K562 (cell line): Measurements from ENCODE around the gene NONO. TPM values are rescaled to one million over a fixed set of nuclear protein-coding genes. Genes with fewer than 3 reads are reported as not detected.

Source experiments
- ATAC-seq: fragments of 200-7000 bp; cut with Tn5 transposase; 3 replicates; pipeline ENCODE4 v1.9.1; 2020; ENCODE audit warnings: moderate library complexity
- BruUV-seq: library from RNA; stranded (reverse); fragments of 400-500 nt; replicated peaks from 2 replicates; lab custom pipeline; 2021; lab: Mats Ljungman, UMichigan
- CTCF ChIA-PET: fragments of 300-600 bp; formaldehyde crosslinking; extraction: SDS; loops from one replicate; lab custom pipeline; 2021; ENCODE audit warnings: low intra/inter-chr PET ratio; lab: Yijun Ruan, JAX
- POLR2A ChIA-PET: fragments of 300-600, 350-650 bp; sonication (Branson Sonifier 250); formaldehyde crosslinking; extraction: SDS; loops from one replicate; lab custom pipeline; 2021; ENCODE audit warnings: antibody characterized with exemption, inconsistent platforms; lab: Yijun Ruan, JAX
- DNase-seq, 4 experiments: peaks; one replicate each; pipeline versions ENCODE4 v3.0.0 to v3.0.0-alpha.2; 2011 to 2018; ENCODE audit warnings: low spot score in 3 of 4, mixed read lengths in 3 of 4; ENCODE audit errors: extremely low read depth in 1 of 4
- FAIRE-seq: peaks from 2 replicates; lab custom pipeline; 2011; peaks lifted over from hg19 to GRCh38; lab: Jason Lieb, UNC
- H2AFZ ChIP-seq: 2 replicates; pipeline ENCODE4 v1.6.0; 2011; ENCODE audit warnings: low read depth, low read length, control low read depth, inconsistent platforms
- H3K27ac ChIP-seq: fragments of 200-600 bp; 3 replicates; pipeline ENCODE4 v1.8.0; 2011; ENCODE audit warnings: low read depth, mild to moderate bottlenecking, control low read depth, inconsistent platforms, low read length, moderate library complexity, mixed read lengths; ENCODE audit errors: extremely low read depth
- H3K27me3 ChIP-seq, 2 experiments: fragments of 300-600 bp in 1 of 2; 2 replicates in 1 of 2; 3 replicates in 1 of 2; pipeline versions ENCODE4 v1.6.0 to v1.8.0; 2011; ENCODE audit warnings: inconsistent platforms in 2 of 2, low read length in 2 of 2, mild to moderate bottlenecking in 1 of 2, mixed read lengths in 1 of 2, moderate library complexity in 1 of 2; ENCODE audit not compliant: control insufficient read depth in 2 of 2, insufficient read depth in 2 of 2
- H3K36me3 ChIP-seq: fragments of 300-600 bp; 3 replicates; pipeline ENCODE4 v1.8.0; 2011; ENCODE audit warnings: mild to moderate bottlenecking, low read length, inconsistent platforms; ENCODE audit not compliant: control insufficient read depth, insufficient read depth
- H3K4me1 ChIP-seq, 2 experiments: fragments of 200-600 bp in 1 of 2; replicated peaks in 1 of 2; 2 replicates in 1 of 2; 3 replicates in 1 of 2; pipeline versions ENCODE4 v1.5.1 to v1.8.0; 2011; ENCODE audit warnings: inconsistent platforms in 2 of 2, low read length in 2 of 2, mild to moderate bottlenecking in 1 of 2, mixed read lengths in 1 of 2, moderate library complexity in 1 of 2; ENCODE audit not compliant: control insufficient read depth in 2 of 2, insufficient read depth in 2 of 2
- H3K4me2 ChIP-seq: 2 replicates; pipeline ENCODE4 v1.6.1; 2011; ENCODE audit warnings: low read length, control low read depth, inconsistent platforms, mixed read lengths; ENCODE audit not compliant: insufficient read depth
- H3K4me3 ChIP-seq: fragments of 200-600 bp; sonication (generic), shearing (Covaris generic); 2 replicates; pipeline ENCODE4 v1.5.1; 2016; ENCODE audit warnings: control low read depth, inconsistent platforms
- H3K79me2 ChIP-seq: fragments of 200-600 bp; 3 replicates; pipeline ENCODE4 v1.8.0; 2011; ENCODE audit warnings: low read length, inconsistent platforms; ENCODE audit not compliant: control insufficient read depth, insufficient read depth
- H3K9ac ChIP-seq, 2 experiments: 2 replicates each; pipeline versions ENCODE4 v1.6.0 to v1.6.1; 2011; ENCODE audit warnings: low read depth in 2 of 2, low read length in 2 of 2, control low read depth in 1 of 2, inconsistent platforms in 1 of 2, mild to moderate bottlenecking in 1 of 2, mixed read lengths in 1 of 2; ENCODE audit not compliant: insufficient read depth in 1 of 2
- H3K9me1 ChIP-seq: one replicate; pipeline ENCODE4 v1.6.0; 2011; ENCODE audit warnings: inconsistent platforms, mild to moderate bottlenecking, low read length, moderate library complexity; ENCODE audit not compliant: control insufficient read depth, insufficient read depth
- H3K9me3 ChIP-seq: replicated peaks from 2 replicates; pipeline ENCODE4 v1.5.1; 2011; ENCODE audit warnings: low read depth, low read length, inconsistent platforms; ENCODE audit not compliant: control insufficient read depth, insufficient read depth
- H4K20me1 ChIP-seq: replicated peaks from 2 replicates; pipeline ENCODE4 v1.6.1; 2011; ENCODE audit warnings: low read length, inconsistent platforms, mixed read lengths; ENCODE audit not compliant: control insufficient read depth, insufficient read depth
- BCLAF1 ChIP-seq, 2 experiments: fragments of 450-650 bp in 1 of 2; IDR thresholded peaks; 2 replicates each; pipeline ENCODE4 v1.6.1; 2011 to 2017; ENCODE audit warnings: low read depth in 2 of 2, antibody characterized with exemption in 1 of 2, borderline replicate concordance in 1 of 2, low read length in 1 of 2, mild to moderate bottlenecking in 1 of 2, mixed read lengths in 1 of 2; ENCODE audit not compliant: control insufficient read depth in 1 of 2
- BRF2 ChIP-seq: IDR thresholded peaks from 3 replicates; pipeline ENCODE4 v1.6.1; 2011; ENCODE audit warnings: borderline replicate concordance, mild to moderate bottlenecking; ENCODE audit not compliant: insufficient read length, insufficient read depth
- CXXC5 ChIP-seq: fragments of 250-450 bp; sonication (Bioruptor Pico); IDR thresholded peaks from 2 replicates; pipeline ENCODE4 v1.8.0; 2022; ENCODE audit warnings: inconsistent platforms, mild to moderate bottlenecking, moderate library complexity
- DNMT1 ChIP-seq: fragments of 450-650 bp; IDR thresholded peaks from 2 replicates; pipeline ENCODE4 v1.6.1; 2016; ENCODE audit warnings: antibody characterized with exemption, mild to moderate bottlenecking
- HDAC1 ChIP-seq, 2 experiments: fragments of 450-650 bp; IDR thresholded peaks; 2 replicates each; pipeline ENCODE4 v1.6.1; 2016 to 2017; ENCODE audit warnings: inconsistent platforms in 1 of 2, mild to moderate bottlenecking in 1 of 2, moderate library complexity in 1 of 2
- IRF9 ChIP-seq: fragments of 450-650 bp; IDR thresholded peaks from 2 replicates; pipeline ENCODE4 v1.6.1; 2016; ENCODE audit warnings: missing biosample characterization, missing genetic modification characterization
- PHB2 ChIP-seq: fragments of 450-650 bp; IDR thresholded peaks from 2 replicates; pipeline ENCODE4 v1.6.1; 2017; ENCODE audit warnings: low read depth
- WGBS: fragments of 100-300 bp; shearing (Covaris generic); methylation state at CpG from one replicate; pipeline ENCODE4 v1.1.6; 2016; ENCODE audit warnings: low coverage, mixed read lengths; ENCODE audit not compliant: insufficient coverage; ENCODE audit errors: missing lambda C conversion rate; 5-methylcytosine and 5-hydroxymethylcytosine counted together
- in situ Hi-C: fragments of 300-500 bp; cut with MboI; formaldehyde crosslinking; loops from 4 replicates; pipeline ENCODE4 v1.15.0; 2018; ENCODE audit warnings: inconsistent platforms, mixed read lengths
- intact Hi-C: fragments of 100-400 bp; cut with micrococcal nuclease; formaldehyde crosslinking; loops from 2 replicates; pipeline ENCODE4 v1.14.2; 2022
- polyA plus RNA-seq, 8 experiments: library from polyadenylated mRNA; depleted of rRNA in 4 of 8; stranded (reverse) in 5 of 8; unstranded in 3 of 8; fragments of >200 nt; fragmentation: Nextera tagmentation in 2 of 8; fragmentation: Illumina TruSeq in 1 of 8; extraction: Ambion mirVana in 2 of 8; extraction: Trizol in 1 of 8; gene quantifications; 2 replicates each; pipeline versions ENCODE4 v1.2.1 to v1.2.3, GENCODE V29; 2011 to 2014; ENCODE audit warnings: inconsistent platforms in 1 of 8, missing spikeins in 1 of 8
- total RNA-seq, 7 experiments: library from RNA; depleted of rRNA in 6 of 7; stranded (reverse); fragments of >200 nt in 6 of 7; fragmentation: Illumina TruSeq in 2 of 7; extraction: Trizol in 2 of 7; gene quantifications; 2 replicates each; pipeline versions ENCODE4 v1.2.1 to v1.2.3, GENCODE V29; 2011 to 2021; ENCODE audit warnings: low replicate concordance in 1 of 7

NONO gene
- total and polyA plus RNA-seq, 9 of the 15 experiments (the other 6 are each of a cell fraction or from before 2014, with no cell fraction given) = 333 to 651 (median 451) TPM

GRCh38 chrX:71304561-71304960, 21.1 kb downstream of the NONO start:
- ATAC-seq (no peak), DNase-seq (no peak), FAIRE-seq (no peak)
- ChIA-PET POLR2A (no interaction called here), CTCF (no interaction called here)
- Histone ChIP-seq H3K4me3 (no peak overlapping the region), H3K4me2 (no peak overlapping the region), H3K4me1 (peaks cover 0 to 14% of the 10 kb centered on the region in 2 experiments; a peak in 3 of 5 replicates), H2AFZ (no peak overlapping the region), H3K9ac (no peak overlapping the region), H3K36me3 (peaks cover 21% of the 10 kb centered on the region; the same call in 2 of the 3 replicates), H3K9me3 (no peaks in the 10 kb centered on the region), H4K20me1 (no peaks in the 10 kb centered on the region; the same call in 1 of the 2 replicates), H3K9me1 (no peaks in the 10 kb centered on the region), H3K27ac (no peak overlapping the region), H3K79me2 (no peaks in the 10 kb centered on the region), H3K27me3 (no peaks in the 10 kb centered on the region)
- BruUV-seq = no TSS peak
- in situ Hi-C loops = no loop called here
- intact Hi-C loops = no loop called here
- 82% methylated on average over 1 of the region's 2 CpGs for WGBS
- TF ChIP-seq CXXC5 (no peak), IRF9 (tag) (no peak), HDAC1 (IDR thresholded peaks at IDR 0.05) (no peak), BCLAF1 (IDR thresholded peaks at IDR 0.05; ENCODE audit: borderline replicate concordance in 1 of 2, control insufficient read depth in 1 of 2, low read depth in 2 of 2, low read length in 1 of 2) (no peak), PHB2 (no peak), DNMT1 (no peak), BRF2 (no peak)
